ENCODE data around the gene MBP.
"Not testable (repeated sequence)": the region's sequence is repeated elsewhere in the genome, so short reads cannot be mapped to it uniquely, and the experiment has no call there.

Gene MBP

GRCh38 chr18:76959605-76960004 lies 173.0 kb downstream of the MBP start:
- no peak for DNase-seq

GRCh38 chr18:76958692-76959341 lies 173.8 kb downstream of the MBP start:
- DNase-seq, result no peak

GRCh38 chr18:76957384-76958355 lies 174.9 kb downstream of the MBP start:
- no peak for DNase-seq

GRCh38 chr18:76956648-76957047 lies 175.9 kb downstream of the MBP start:
- no peak for DNase-seq

GRCh38 chr18:76955524-76956170 lies 176.9 kb downstream of the MBP start:
- DNase-seq, result no peak

- DNase-seq, result no peak
Measured at GRCh38 chr18:76953583-76954233, 178.9 kb downstream of the MBP start.

GRCh38 chr18:76953156-76953555 lies 179.4 kb downstream of the MBP start:
- DNase-seq, result no peak

- DNase-seq, result no peak
Measured at GRCh38 chr18:76952747-76953146, 179.8 kb downstream of the MBP start.

- DNase-seq, result no peak
Measured at GRCh38 chr18:76951456-76952247, 180.9 kb downstream of the MBP start.

- DNase-seq, result no peak
Measured at GRCh38 chr18:76948345-76948744, 184.2 kb downstream of the MBP start.

GRCh38 chr18:76944346-76944745 lies 188.2 kb downstream of the MBP start:
- not testable (repeated sequence) for DNase-seq

- DNase-seq, result no peak
Measured at GRCh38 chr18:76943542-76944339, 188.8 kb downstream of the MBP start.

- no peak for DNase-seq
Measured at GRCh38 chr18:76941284-76941683, 191.3 kb downstream of the MBP start.

GRCh38 chr18:76938619-76939018 lies 194.0 kb downstream of the MBP start:
- DNase-seq, result no peak

- DNase-seq, result no peak
Measured at GRCh38 chr18:76937597-76937996, 195.0 kb downstream of the MBP start.

GRCh38 chr18:76936877-76937276 lies 195.7 kb downstream of the MBP start:
- no peak for DNase-seq

GRCh38 chr18:76935722-76936337 lies 196.8 kb downstream of the MBP start:
- DNase-seq, result no peak

- no peak for DNase-seq
Measured at GRCh38 chr18:76932026-76932819, 200.4 kb downstream of the MBP start.

GRCh38 chr18:76931171-76931570 lies 201.4 kb downstream of the MBP start:
- no peak for DNase-seq

Data from GF-D8 (cell line).